ENCODE measurements around the gene OR4D6. TPM values are rescaled to one million over a fixed set of nuclear protein-coding genes. Genes with fewer than 3 reads are reported as not detected.

OR4D6 gene
- polyA plus RNA-seq, 1 donor (not counting 4 experiments of a cell fraction or from before 2014, with no cell fraction given): not detected

DNA sequence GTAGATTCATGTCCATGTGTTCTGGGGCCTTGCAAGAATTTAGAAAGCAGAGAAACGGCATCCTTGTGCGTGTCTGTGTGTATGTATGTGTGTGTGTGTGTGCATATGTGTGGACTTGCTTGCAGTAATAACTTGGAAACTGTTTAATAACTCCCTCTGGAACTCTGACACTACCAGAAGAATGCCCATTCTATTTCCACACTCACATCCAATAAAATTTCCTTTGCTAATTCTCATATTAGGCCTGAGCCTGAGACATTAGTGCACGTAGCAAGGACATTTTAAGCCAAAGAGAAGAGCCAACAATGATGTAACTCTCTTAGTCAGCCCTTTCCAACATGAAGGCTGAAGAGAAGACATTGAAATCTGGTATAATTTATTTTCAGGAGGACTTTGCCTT is 3.2 kb downstream of the OR4D6 start:
- no peak for FAIRE-seq
- dilution Hi-C loops (cut with MboI; ENCODE audit: extremely low pct_ligation_motif_present, low sequenced_read_pairs): no loop called here
- Histone ChIP-seq H4K20me1 (ENCODE audit: control insufficient read depth, extremely low read depth, insufficient read depth, low read length) (no peaks in the 10 kb centered on the region), H3K36me3 (ENCODE audit: control insufficient read depth in 2 of 2, extremely low read depth in 1 of 2, insufficient read depth in 2 of 2, low read length in 2 of 2) (no peaks in the 10 kb centered on the region), H3K4me3 (ENCODE audit: control insufficient read depth in 2 of 3, extremely low read depth in 1 of 3, insufficient read depth in 2 of 3, low read depth in 1 of 3, low read length in 3 of 3) (no peak overlapping the region), H3K27ac (ENCODE audit: control insufficient read depth, insufficient read depth, low read length) (no peak overlapping the region), H3K9me3 (ENCODE audit: control insufficient read depth, low read depth, low read length) (no peaks in the 10 kb centered on the region), H2AFZ (ENCODE audit: control insufficient read depth, low read length) (no peak overlapping the region), H3K4me2 (ENCODE audit: control insufficient read depth, extremely low read depth, insufficient read depth, low read depth, low read length) (no peak overlapping the region), H3K9me1 (ENCODE audit: control insufficient read depth, extremely low read depth, insufficient read depth, low read length) (no peaks in the 10 kb centered on the region), H3K79me2 (ENCODE audit: control insufficient read depth, insufficient read depth, low read length) (no peaks in the 10 kb centered on the region), H3K4me1 (ENCODE audit: control insufficient read depth, extremely low read depth, insufficient read depth, low read length) (no peaks in the 10 kb centered on the region), H3K27me3 (ENCODE audit: control insufficient read depth, extremely low read depth, insufficient read depth, low read length) (no peaks in the 10 kb centered on the region), H3K9ac (ENCODE audit: control insufficient read depth, extremely low read depth, insufficient read depth, low read length) (no peak overlapping the region)
- TF ChIP-seq, protein P1, sequence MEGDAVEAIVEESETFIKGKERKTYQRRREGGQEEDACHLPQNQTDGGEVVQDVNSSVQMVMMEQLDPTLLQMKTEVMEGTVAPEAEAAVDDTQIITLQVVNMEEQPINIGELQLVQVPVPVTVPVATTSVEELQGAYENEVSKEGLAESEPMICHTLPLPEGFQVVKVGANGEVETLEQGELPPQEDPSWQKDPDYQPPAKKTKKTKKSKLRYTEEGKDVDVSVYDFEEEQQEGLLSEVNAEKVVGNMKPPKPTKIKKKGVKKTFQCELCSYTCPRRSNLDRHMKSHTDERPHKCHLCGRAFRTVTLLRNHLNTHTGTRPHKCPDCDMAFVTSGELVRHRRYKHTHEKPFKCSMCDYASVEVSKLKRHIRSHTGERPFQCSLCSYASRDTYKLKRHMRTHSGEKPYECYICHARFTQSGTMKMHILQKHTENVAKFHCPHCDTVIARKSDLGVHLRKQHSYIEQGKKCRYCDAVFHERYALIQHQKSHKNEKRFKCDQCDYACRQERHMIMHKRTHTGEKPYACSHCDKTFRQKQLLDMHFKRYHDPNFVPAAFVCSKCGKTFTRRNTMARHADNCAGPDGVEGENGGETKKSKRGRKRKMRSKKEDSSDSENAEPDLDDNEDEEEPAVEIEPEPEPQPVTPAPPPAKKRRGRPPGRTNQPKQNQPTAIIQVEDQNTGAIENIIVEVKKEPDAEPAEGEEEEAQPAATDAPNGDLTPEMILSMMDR (optimal IDR thresholded peaks at IDR 0.05 in 1 of 3, IDR thresholded peaks at IDR 0.05 in 1 of 3, conservative IDR thresholded peaks at IDR 0.05 in 1 of 3; ENCODE audit: extremely low read depth in 1 of 3, insufficient read depth in 2 of 3, low read length in 3 of 3): no peak
- no peak for TF ChIP-seq EZH2 (IDR thresholded peaks at IDR 0.05; ENCODE audit: low read length)
- no peak for DNase-seq (ENCODE audit: low read depth, low spot score)

DNA sequence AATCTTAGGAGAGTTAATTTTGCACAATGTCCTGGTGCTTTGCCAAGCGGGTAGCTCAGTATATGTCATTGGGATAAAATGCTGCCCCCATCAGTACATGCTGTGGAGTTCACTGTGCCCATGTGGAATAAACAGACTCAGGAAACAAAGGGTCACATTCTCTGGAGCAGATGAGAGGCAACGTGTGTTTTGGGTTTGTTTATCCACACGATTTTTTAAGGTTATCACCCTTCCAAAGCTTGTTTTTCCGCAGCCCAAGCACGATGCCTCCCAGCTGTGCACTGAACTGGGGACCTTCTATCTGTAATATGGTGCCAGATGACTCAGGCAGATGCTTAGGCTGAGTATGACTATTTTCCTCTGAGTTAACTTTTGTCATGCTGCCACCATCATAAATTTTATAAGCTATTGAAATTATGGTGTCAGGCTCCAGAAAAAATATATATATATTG is 6.5 kb downstream of the OR4D6 start:
- Histone ChIP-seq H3K27ac (ENCODE audit: control insufficient read depth, insufficient read depth, low read length) (no peak overlapping the region), H3K9ac (ENCODE audit: control insufficient read depth, extremely low read depth, insufficient read depth, low read length) (no peak overlapping the region), H3K79me2 (ENCODE audit: control insufficient read depth, insufficient read depth, low read length) (no peaks in the 10 kb centered on the region), H3K4me1 (ENCODE audit: control insufficient read depth, extremely low read depth, insufficient read depth, low read length) (no peaks in the 10 kb centered on the region), H3K4me2 (ENCODE audit: control insufficient read depth, extremely low read depth, insufficient read depth, low read depth, low read length) (no peak overlapping the region), H2AFZ (ENCODE audit: control insufficient read depth, low read length) (no peak overlapping the region), H4K20me1 (ENCODE audit: control insufficient read depth, extremely low read depth, insufficient read depth, low read length) (no peaks in the 10 kb centered on the region), H3K27me3 (ENCODE audit: control insufficient read depth, extremely low read depth, insufficient read depth, low read length) (no peaks in the 10 kb centered on the region), H3K4me3 (ENCODE audit: control insufficient read depth in 2 of 3, extremely low read depth in 1 of 3, insufficient read depth in 2 of 3, low read depth in 1 of 3, low read length in 3 of 3) (no peak overlapping the region), H3K9me3 (ENCODE audit: control insufficient read depth, low read depth, low read length) (no peaks in the 10 kb centered on the region), H3K9me1 (ENCODE audit: control insufficient read depth, extremely low read depth, insufficient read depth, low read length) (no peaks in the 10 kb centered on the region), H3K36me3 (ENCODE audit: control insufficient read depth in 2 of 2, extremely low read depth in 1 of 2, insufficient read depth in 2 of 2, low read length in 2 of 2) (no peaks in the 10 kb centered on the region)
- DNase-seq (ENCODE audit: low read depth, low spot score) (no peak), FAIRE-seq (no peak)
- TF ChIP-seq EZH2 (IDR thresholded peaks at IDR 0.05; ENCODE audit: low read length): no peak
- TF ChIP-seq, protein P1 (optimal IDR thresholded peaks at IDR 0.05 in 1 of 3, IDR thresholded peaks at IDR 0.05 in 1 of 3, conservative IDR thresholded peaks at IDR 0.05 in 1 of 3; ENCODE audit: extremely low read depth in 1 of 3, insufficient read depth in 2 of 3, low read length in 3 of 3): no peak
- dilution Hi-C loops (cut with MboI; ENCODE audit: extremely low pct_ligation_motif_present, low sequenced_read_pairs): no loop called here
